Embryonic facial prominence (tissue), 1 donor: Measurements from ENCODE around the gene FOSL1.

Source experiments
- DNase-seq: peaks from one replicate; pipeline ENCODE4 v3.0.0-alpha.2; 2016; ENCODE audit errors: extremely low spot score

Gene FOSL1

DNA sequence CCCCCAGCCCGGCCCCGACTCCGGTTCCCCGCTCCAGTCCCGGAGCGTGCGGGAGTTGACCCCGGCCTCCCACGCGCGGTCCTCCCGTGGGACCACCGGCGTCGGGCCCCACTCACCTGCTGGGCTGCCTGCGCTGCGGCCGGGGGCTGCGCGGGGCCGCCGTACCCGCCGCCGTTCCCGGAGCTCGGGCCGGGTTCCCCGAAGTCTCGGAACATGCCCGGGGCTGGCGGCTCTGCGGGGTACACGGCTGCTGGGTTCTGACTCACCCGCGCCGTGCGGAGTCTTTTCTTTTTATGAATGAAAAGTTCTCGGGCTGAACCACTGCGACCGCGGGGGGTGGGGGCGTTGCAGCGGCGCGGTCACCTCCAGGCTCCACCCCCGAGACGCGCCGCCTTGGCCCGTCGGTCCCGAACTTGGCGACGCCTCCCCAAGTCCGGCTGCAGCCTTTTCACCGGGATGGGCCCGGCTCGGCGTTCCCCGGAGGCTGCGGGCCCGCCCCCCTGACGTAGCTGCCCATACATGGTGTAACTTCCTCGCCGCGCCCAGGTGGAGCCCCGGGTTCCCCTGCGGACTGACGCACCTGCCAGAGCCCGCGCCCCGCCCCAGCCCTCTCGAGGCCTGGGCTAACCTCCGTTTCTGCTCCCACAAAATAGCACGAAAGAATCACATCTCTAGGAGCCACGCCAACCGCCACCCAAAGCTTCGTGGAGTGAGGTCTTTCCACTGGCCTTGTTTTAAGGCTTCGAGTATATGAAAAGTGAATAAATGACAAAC lies at the start of gene FOSL1:
Gene FOSL1, minus strand, starts transcription at position 264 of the 774 bp plus-strand sequence. Its CDS starts 49 bp downstream, at position 215.
- DNase-seq = no peak

DNA sequence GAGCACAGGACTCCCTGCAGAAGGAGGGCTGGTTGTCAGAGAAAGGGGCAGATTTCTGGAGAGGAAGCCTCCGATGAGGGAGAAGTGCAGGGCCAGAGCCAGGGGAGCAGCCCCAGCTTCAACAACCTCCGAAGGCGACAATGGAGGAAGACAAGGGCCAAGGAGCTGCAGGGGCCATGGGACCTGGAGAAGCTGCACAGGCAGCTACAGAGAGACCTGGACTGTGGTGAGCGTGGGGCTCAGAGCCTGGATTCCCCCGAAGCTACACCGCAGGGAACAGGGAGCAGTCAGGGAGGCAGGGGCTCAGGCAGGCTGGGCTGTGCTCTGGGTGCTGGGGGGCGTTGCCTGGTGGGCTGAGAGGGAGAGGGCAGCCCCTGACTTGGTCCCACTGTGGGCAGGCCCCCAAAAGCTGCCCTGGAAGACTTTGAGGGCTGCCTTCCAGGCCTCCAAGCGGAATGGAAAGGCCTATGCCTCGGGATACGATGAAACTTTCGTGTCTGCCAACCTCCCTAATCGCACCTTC lies 47.5 kb upstream of the FOSL1 start:
- no peak for DNase-seq

DNA sequence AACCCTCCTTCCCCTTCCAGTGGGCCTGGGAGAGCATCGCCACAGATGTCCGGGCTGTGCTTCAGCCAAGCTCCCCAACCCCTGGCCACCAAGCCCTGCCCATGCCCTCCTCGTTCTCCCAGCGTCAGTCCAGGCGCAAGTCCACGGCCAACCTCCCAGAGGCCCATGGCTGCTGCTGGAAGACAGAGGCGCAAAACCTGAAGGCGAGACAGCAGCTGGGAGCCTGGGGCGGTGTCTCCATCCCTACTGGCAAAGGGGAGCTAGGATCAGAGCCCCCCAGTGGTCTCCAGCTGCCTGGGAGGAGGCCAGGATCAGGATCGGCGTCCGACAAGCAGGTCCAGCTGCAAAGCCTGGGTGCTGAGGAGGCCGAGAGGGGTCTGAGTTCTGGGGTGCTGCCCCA lies 46.9 kb upstream of the FOSL1 start:
- DNase-seq = no peak

DNA sequence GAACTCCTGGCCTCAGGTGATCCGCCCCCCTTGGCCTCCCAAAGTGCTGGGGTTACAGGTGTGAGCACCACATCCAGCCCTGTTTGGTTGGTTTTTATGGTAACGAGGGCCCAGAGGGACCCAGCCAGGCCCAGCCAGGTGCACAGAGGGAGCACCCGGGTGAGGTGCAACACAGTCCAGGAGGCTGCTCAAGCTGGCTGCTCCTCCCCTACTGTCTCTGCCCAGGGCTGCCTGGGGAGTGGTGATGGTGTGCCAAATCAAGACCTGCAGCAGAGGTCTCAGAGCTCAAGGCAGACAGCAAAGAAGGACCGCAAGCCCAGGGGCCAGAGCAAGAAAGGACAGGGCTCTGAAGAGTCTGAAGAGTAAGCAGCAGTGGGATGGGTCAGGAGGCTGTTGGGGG lies 46.5 kb upstream of the FOSL1 start:
- DNase-seq = no peak

DNA sequence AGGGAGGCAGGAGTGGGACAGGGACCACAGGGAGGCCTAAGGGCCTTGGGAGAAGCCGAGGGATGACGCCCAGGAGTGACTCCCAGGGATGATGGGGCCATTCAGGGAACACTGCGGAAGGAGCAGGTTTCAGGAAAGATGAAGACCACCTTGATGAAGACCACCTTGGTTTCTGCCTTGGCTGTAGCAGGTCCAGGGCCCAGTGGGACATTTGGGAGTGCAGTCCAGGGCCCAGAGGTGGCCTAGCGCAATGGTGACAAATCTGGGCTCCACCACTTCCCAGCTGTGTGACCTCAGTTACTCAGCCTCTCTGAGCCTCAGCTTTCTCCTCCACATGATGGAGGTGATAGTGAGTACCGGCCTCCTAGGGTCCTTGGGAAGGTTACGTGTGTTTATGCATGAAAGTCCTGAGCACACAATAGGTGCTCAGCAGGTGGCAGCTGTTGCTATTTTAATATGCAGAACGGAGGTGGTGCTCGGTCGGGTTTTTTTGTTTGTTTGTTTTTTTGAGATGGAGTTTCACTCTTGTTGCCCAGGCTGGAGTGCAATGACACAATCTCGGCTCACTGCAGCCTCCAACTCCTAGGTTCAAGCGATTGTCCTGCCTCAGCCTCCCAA lies 45.9 kb upstream of the FOSL1 start:
- no peak for DNase-seq

DNA sequence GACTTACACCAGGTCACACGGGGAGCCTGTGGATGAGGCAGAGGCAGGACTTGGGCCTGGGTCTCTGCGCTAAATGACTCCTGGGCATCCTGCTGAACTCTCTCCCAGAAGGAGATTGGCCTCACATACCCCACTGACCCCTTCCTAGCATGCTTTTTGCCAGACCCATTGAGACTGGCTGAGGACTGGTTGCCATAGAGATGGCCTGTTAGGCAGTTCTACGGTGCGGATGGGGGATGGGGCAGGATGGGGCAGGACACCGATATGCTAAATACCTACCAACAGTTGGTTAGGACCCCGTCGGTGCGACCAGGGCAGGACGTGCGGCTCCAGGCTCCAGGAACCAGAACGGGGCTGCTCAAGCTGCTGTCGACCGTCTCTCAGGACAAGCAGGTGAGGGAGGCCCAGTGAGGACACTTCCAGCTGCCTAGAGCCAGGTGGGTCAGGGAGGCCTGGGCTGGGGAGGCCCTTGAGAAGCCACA lies 45.3 kb upstream of the FOSL1 start, which contains the start of gene TSGA10IP:
Gene TSGA10IP, plus strand, starts transcription at position 51 of the 482 bp plus-strand sequence. Its CDS starts 196 bp downstream, at position 247.
- no peak for DNase-seq

DNA sequence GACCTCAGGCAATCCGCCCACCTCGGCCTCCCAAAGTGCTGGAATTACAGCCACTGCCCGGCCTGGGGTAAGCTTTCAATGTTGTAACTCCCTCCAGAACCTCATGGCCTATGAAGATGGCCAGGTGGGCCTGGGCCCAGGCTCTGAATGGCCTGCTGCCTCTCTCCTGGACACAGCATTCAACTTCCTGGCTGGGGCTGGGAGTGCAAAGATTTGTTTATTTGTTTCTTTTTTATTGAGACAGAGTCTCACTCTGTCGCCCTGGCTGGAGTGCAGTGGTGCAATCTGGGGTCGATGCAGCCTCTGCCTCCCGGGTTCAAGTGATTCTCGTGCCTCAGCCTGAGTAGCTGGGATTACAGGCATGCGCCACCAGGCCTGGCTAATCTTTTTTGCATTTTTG lies 44.6 kb upstream of the FOSL1 start:
- no peak for DNase-seq

DNA sequence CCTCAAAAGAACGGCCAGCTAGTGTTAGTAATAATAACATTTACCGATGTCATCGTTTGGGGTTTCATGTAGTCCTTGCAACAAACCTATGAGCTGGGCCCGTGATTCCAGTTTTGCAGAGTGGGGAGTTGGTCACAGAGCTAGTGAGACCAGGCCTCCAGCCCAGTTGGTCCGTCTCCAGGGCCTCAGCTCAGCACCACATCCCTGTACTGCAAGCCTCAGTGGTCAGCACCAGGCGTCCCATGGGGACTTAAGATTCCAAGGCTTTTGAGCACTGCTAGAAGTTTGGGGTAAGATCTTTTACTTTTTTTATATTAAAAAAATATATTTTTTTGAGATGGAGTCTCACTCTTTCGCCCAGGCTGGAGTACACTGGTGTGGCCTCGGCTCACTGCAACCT lies 44.0 kb upstream of the FOSL1 start:
- DNase-seq = no peak

DNA sequence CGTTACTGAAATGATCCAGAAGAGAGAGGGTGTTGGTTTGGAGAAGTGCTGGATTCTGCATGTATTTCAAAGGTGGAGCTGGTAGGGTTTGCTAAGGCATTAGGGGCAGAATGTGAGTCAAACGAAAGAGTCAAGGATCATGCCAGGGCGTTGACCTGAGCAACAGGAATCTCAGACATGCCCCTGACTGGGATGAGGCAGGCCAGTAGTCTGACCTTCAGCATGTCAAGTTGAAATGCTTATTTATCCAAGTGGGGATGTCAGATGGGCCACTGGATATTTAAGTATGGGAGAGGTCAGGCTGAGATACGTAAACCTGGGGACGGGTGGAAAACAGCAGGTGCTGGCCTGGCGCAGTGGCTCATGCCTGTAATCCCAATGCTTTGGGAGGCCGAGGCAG lies 42.3 kb upstream of the FOSL1 start:
- DNase-seq = no peak

DNA sequence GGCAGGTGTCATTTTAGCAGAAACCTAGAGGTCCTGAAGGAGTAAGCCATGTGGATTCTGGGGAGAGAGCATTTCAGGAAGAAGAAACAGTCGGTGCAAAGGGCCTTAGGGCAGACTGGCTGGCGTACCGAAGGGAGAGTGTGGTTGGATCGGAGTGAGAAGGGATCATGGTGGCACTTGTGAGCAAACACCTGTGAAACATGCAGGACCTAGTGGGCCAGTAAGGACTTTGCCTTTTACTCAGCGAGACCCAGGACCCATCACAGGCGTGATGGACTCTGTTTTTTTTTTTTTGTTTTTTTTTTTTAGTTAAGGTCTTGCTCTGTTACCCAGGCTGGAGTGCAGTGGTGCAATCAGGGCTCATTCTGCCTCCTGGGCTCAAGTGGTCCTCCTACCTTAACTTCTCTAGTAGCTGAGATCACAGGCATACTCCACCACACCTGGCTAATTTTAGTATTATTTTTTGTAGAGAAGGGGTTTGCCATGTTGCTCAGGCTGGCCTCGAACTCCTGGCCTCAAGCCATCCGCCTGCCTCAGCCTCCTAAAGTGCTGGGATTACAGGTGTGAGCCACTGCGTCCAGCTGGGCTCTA lies 41.6 kb upstream of the FOSL1 start:
- DNase-seq = no peak

DNA sequence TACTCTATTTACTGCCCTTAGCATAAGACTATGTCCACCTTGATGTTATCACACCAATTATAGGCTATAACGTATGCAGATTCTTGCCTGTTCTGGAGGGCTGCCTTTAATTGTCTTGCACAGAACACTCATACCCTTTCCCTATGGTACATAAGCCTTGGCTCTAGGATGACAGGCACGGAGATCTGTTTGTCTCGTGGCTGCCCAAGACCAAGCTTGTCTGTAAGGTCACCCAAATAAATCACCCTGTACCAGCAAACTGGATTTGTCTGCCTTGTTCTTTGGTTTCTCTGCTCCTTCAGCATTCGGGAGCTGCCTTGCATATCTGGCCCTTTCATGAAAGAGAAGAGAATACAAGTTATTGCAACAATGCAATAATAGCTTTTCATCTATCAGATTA lies 37.6 kb upstream of the FOSL1 start:
- DNase-seq = no peak

DNA sequence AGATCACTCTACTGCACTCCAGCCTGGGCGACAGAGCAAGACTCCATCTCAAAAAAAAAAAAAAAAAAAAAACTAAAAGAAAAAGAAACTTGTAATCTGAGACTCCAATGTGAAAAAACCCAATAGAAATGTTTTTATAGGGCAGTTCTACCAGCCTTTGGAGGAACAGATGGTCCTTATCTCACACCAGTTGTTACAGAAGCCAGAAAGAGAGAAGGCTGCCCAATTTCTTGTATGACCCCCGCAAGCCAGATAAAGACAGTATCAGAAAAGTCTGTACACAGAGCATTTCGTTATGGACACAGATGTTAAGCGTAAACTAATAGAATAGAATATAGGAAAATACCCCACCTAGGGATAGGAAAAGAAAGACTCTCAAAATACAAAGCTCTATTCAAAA lies 33.8 kb upstream of the FOSL1 start:
- no peak for DNase-seq

DNA sequence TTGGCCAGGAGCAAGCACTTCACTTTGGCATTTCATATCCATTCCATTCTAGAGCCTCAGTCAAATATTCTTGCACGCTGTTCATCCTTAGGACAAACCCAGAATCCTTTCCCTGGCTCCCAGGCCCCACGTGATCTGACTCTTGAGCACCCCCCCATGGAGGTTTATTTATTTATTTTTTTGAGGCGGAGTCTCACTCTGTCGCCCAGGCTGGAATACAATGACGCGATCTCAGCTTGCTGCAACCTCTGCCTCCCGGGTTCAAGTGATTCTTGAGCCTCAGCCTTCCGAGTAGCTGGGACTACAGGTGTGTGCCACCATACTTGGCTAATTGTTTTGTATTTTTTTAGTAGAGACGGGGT lies 32.4 kb upstream of the FOSL1 start:
- no peak for DNase-seq

DNA sequence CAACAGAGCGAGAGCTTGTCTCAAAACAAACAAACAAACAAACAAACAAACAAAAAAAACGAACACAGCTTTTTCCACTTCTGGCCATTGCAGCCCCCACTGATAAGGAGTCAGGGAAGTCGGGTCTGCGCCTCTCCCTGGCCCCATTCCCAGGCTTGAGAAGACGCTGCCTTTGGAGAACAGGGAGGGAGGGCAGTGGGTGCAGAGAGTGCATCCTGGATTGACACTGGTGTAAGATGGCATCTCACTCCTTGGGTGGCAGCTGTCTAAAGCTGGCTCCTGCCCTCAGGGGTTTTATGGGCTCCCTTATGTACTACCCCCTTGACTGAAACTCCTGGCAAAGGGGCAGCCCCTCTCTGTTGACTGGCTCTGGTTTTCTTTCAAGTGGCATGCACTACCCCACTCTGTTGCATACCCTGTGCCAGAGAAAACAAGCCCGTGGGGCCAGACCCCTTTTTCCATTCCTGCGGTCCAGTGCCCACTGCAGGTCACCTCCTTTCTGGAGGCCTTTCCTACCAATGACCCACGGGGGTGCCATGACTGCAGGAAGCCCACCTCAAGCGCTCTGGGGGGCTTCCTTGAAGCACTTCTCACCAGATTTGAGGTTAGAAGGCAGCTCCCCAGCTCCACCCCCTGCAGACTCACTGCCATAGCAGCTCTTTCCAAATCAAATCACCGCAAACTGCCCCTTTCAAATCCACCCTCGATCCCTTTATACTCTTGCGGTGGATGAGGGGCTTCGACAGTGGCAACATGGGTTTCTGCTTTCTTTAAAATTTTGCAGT lies 31.8 kb upstream of the FOSL1 start:
- DNase-seq = no peak

DNA sequence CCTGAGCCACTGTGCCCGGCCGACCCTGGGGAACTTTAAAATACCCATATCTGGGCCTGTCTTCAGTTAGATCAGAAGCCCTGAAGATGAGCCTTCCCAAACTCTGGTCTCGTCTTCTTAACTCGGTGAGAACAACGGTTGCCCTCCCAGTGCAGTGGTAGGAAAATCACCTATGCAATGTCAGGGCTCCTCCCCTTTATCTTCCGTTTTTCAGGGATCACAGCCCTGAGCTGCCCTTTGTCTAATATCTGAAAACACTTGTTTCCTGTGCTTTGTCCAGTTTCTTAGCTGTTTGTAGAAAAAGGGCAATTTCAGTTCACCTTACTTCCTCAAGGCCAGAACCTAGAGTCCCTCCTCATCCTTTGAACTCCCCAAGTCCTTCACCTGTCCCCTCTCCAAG lies 28.5 kb upstream of the FOSL1 start:
- no peak for DNase-seq

DNA sequence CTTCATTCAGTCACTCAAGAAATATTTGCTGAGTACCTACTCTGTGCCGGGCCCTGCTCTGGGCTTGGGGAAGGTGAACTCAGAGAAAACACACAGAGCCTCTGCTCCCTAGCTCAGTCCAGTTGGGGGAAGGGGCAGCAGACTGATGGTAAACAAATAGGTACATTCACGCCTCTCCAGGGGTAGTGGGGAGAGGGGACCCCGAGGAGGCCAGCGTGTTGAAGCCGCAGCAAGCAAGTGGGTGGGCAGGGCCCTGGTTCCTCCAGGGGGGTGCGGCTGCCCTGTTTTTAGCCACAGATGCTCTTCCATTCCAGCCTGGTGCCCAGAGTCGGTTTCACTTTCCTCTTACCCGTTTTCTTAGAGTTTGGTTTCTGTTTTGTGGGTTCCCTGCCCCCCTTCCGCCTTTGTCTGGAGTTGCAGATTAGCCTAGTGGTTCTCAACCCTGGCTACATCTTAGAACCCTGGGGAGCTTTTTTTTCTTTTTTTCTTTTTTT lies 27.8 kb upstream of the FOSL1 start:
- no peak for DNase-seq

DNA sequence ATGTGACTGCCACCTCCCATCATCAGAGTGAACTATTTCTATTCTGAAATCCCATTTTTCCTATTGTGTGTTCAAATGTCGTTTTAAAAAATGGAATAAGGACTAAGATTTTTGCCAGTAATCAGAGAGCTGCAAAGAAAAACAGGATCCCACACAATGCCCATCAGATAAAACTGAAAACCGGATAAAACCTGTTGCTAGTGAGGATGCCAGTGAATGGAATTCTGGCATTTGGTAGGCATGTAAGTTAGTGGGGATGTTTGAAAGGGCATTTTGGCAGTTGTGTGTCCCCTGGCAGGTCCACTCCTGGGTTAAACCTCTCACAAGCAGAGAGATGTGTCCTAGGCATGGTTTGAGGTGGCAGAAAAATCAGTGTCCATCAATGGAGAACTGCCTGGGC lies 25.2 kb upstream of the FOSL1 start:
- DNase-seq = no peak

DNA sequence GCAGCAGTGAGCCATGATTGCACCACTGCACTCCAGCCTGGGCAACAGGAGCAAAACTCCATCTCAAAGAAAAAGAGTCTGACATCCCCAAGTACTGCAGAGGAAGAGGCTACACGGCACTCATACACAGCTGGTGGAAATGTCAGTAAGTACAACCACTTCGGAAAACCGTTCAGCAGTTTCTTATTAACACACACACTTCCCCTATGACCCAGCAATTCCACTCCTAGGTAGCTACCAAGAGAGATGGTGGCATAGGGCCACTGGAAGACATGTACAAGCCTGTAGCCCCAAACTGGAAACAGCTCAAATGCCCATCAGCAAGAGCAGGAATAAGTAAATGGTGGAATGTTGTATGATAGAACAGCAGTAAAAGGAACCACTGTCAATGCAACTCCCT lies 22.4 kb upstream of the FOSL1 start:
- no peak for DNase-seq

DNA sequence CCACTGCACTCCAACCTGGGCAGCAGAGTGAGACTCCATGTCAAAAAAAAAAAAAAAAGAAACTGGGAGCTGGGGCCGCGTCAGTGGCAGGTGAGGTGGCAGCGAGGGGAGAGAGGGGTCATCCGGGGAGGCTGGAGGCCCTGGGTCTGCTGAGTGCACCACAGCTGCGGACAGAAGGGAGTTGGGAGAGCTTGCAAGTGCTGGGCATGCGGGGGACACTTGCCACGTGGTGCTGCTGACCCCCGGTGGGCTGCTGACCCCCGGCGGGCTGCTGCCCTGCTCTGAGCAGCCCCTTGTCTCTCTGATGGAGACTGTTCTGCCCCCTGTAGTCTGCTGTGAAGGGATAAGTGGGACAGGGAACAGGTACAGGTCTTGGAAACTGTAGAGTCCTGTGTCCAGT lies 21.7 kb upstream of the FOSL1 start:
- no peak for DNase-seq

DNA sequence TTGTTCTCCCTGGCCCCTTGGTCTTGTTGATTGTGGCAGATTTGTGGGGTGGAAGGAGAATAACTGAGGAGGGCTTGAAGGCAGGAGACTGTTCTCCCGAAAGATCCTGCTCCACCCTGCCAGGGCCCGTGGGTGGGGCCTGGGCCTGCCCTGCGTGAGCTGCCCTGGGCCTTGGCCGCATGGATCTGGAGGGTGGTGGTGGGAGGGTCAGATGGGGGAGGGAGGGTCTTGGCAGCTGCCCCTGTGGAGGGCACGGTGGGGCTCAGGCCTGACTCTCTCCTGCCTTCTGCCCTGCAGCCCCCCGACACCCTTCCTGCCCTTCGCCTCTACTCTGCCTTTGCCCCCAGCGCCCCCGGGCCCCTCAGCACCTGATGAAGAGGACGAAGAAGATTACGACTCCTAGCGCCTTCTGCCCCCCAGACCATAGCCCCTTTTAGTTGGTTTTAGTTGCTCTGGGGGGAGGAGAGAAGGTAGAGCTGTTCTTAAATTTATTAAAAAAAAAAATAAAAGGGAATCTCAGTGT lies 20.9 kb upstream of the FOSL1 start:
- no peak for DNase-seq

DNA sequence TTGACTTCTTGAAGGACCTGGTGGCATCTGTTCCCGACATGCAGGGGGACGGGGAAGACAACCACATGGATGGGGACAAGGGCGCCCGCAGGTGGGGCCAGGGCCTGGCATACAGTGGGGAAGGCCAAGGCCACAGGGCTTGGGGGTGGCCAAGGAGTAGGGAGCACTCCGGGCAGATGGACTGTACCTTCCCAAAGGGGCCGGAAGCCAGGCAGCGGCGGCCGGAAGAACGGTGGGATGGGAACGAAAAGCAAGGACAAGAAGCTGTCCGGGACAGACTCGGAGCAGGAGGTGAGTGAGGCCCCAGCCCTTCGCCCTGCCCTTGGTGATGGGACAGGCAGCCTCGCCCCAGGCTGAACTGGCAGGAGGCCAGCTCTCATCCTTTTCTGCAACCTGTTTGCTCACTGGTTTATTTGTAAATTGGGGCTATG lies 20.2 kb upstream of the FOSL1 start:
- DNase-seq = no peak
